HG02588 (cell line): ENCODE measurements around the gene DGKA.
"Not testable (repeated sequence)": the region's sequence is repeated elsewhere in the genome, so short reads cannot be mapped to it uniquely, and the experiment has no call there.

Source experiments
- ATAC-seq: cut with Tn5 transposase; IDR thresholded peaks from one replicate; pipeline ENCODE4 v1.9.1; 2021; ENCODE audit warnings: mild to moderate bottlenecking, moderate library complexity; ENCODE audit not compliant: unreplicated experiment

The DGKA gene

GRCh38 chr12:55930771-55931316 lies at the start of gene DGKA:
Gene DGKA, plus strand, starts transcription at chr12:55931162. Its CDS starts 5,342 bp downstream, at chr12:55936504.
- no peak for ATAC-seq

GRCh38 chr12:55885113-55885512 lies 45.8 kb upstream of the DGKA start:
- ATAC-seq: no peak

GRCh38 chr12:55891310-55891709 lies 39.7 kb upstream of the DGKA start:
- ATAC-seq: no peak

GRCh38 chr12:55893723-55894122 lies 37.2 kb upstream of the DGKA start:
- no peak for ATAC-seq

GRCh38 chr12:55899082-55899481 lies 31.9 kb upstream of the DGKA start:
- no peak for ATAC-seq

- ATAC-seq: no peak
Observed at GRCh38 chr12:55901881-55902490, 29.0 kb upstream of the DGKA start.

- no peak for ATAC-seq
Observed at GRCh38 chr12:55906056-55906455, 24.9 kb upstream of the DGKA start.

- ATAC-seq: no peak
Observed at GRCh38 chr12:55908726-55909512, 22.0 kb upstream of the DGKA start.

GRCh38 chr12:55909513-55909884 lies 21.5 kb upstream of the DGKA start:
- no peak for ATAC-seq

- ATAC-seq: no peak
Observed at GRCh38 chr12:55912908-55913307, 18.1 kb upstream of the DGKA start.

- ATAC-seq: no peak
Observed at GRCh38 chr12:55915482-55915859, 15.5 kb upstream of the DGKA start.

GRCh38 chr12:55919032-55919431 lies 11.9 kb upstream of the DGKA start:
- ATAC-seq: not testable (repeated sequence)

- no peak for ATAC-seq
Observed at GRCh38 chr12:55922126-55922525, 8.8 kb upstream of the DGKA start.

GRCh38 chr12:55923648-55924047 lies 7.3 kb upstream of the DGKA start:
- not testable (repeated sequence) for ATAC-seq

GRCh38 chr12:55925371-55925770 lies 5.6 kb upstream of the DGKA start:
- ATAC-seq: no peak

GRCh38 chr12:55925870-55926737 lies 4.9 kb upstream of the DGKA start:
- ATAC-seq: peak; percentile 0

- peak; percentile 43 for ATAC-seq
Observed at GRCh38 chr12:55926738-55927587, 4.0 kb upstream of the DGKA start.

GRCh38 chr12:55927588-55928502 lies 3.1 kb upstream of the DGKA start, which contains the start of gene PYM1:
Gene PYM1, minus strand, starts transcription at chr12:55927894. Its CDS starts 133 bp downstream, at chr12:55927761.
- peak; percentile 35 for ATAC-seq

GRCh38 chr12:55929306-55929791 lies 1.6 kb upstream of the DGKA start:
- ATAC-seq: peak; percentile 29
